HCT116 (cell line): ENCODE data around the gene FOXK1. TPM values are rescaled to one million over a fixed set of nuclear protein-coding genes. Genes with fewer than 3 reads are reported as not detected.

Source experiments
- ATAC-seq: fragments of 200-7000 bp; cut with Tn5 transposase; 2 replicates; pipeline ENCODE4 v1.9.1; 2020; ENCODE audit warnings: mild to moderate bottlenecking, moderate library complexity
- BruUV-seq: library from RNA; stranded (reverse); fragments of 400-500 nt; replicated peaks from 2 replicates; lab custom pipeline; 2021; lab: Mats Ljungman, UMichigan
- CTCF ChIA-PET: fragments of 300-600 bp; sonication (Branson Sonifier 250); formaldehyde crosslinking; loops from one replicate; lab custom pipeline; 2021; ENCODE audit warnings: antibody characterized with exemption; lab: Charles Lee
- POLR2A ChIA-PET: fragments of 300-600, 350-600 bp; sonication (Branson Sonifier 250); formaldehyde crosslinking; loops from one replicate; lab custom pipeline; 2021; ENCODE audit warnings: antibody characterized with exemption; lab: Charles Lee
- RAD21 ChIA-PET, 2 experiments: fragments of 300-600 bp; sonication (Branson Sonifier 250); formaldehyde crosslinking; loops; one replicate each; lab custom pipeline; 2023; ENCODE audit warnings: low total read pairs in 2 of 2; ENCODE audit not compliant: uncharacterized antibody in 2 of 2, unreplicated experiment in 2 of 2, low non-redundant PET in 1 of 2; lab: Charles Lee
- DNase-seq: peaks from one replicate; pipeline ENCODE4 v3.0.0-alpha.2; 2010; ENCODE audit warnings: low read depth, low spot score
- H2AFZ ChIP-seq: fragments of 200-600 bp; shearing (Covaris generic), sonication (generic); 2 replicates; pipeline ENCODE4 v1.6.1; 2017; ENCODE audit warnings: low read depth, mixed run types, mixed read lengths, antibody characterized with exemption, low read length; ENCODE audit not compliant: poor library complexity, severe bottlenecking
- H3K27ac ChIP-seq: 2 replicates; pipeline ENCODE4 v1.5.1; 2012; ENCODE audit warnings: low read depth, low read length
- H3K27me3 ChIP-seq: fragments of 200-600 bp; sonication (generic); 2 replicates; pipeline ENCODE4 v1.6.1; 2016; ENCODE audit warnings: mixed run types, low read length, mixed read lengths; ENCODE audit not compliant: insufficient read depth
- H3K36me3 ChIP-seq, 2 experiments: fragments of 200-500 bp in 1 of 2; fragments of 200-600 bp in 1 of 2; sonication (Bioruptor generic) in 1 of 2; sonication (generic) in 1 of 2; 2 replicates each; pipeline versions ENCODE4 v1.5.1 to v1.6.1; 2014 to 2016; ENCODE audit warnings: low read length in 2 of 2, inconsistent platforms in 1 of 2, mixed read lengths in 1 of 2, mixed run types in 1 of 2; ENCODE audit not compliant: insufficient read depth in 2 of 2, control insufficient read depth in 1 of 2
- H3K4me1 ChIP-seq, 2 experiments: fragments of 200-600 bp in 1 of 2; sonication (generic) in 1 of 2; 2 replicates each; pipeline versions ENCODE4 v1.5.1 to v1.6.1; 2012 to 2017; ENCODE audit warnings: low read length in 2 of 2, inconsistent platforms in 1 of 2, mild to moderate bottlenecking in 1 of 2, mixed read lengths in 1 of 2, mixed run types in 1 of 2, moderate library complexity in 1 of 2; ENCODE audit not compliant: insufficient read depth in 2 of 2, control insufficient read depth in 1 of 2
- H3K4me2 ChIP-seq: fragments of 200-600 bp; sonication (generic); 2 replicates; pipeline ENCODE4 v1.6.1; 2017; ENCODE audit warnings: mixed run types, low read length, mixed read lengths
- H3K4me3 ChIP-seq, 2 experiments: fragments of 200-600 bp in 1 of 2; sonication (generic) in 1 of 2; replicated peaks in 1 of 2; 2 replicates each; pipeline ENCODE4 v1.5.1; 2011 to 2016; ENCODE audit warnings: low read length in 2 of 2, control low read depth in 1 of 2, low read depth in 1 of 2, mild to moderate bottlenecking in 1 of 2, mixed read lengths in 1 of 2, mixed run types in 1 of 2
- H3K79me2 ChIP-seq: fragments of 200-600 bp; sonication (generic); 2 replicates; pipeline ENCODE4 v1.6.1; 2017; ENCODE audit warnings: mild to moderate bottlenecking, mixed run types, low read length, moderate library complexity, mixed read lengths; ENCODE audit not compliant: insufficient read depth
- H3K9ac ChIP-seq: fragments of 200-600 bp; sonication (generic); 2 replicates; pipeline ENCODE4 v1.6.1; 2016; ENCODE audit warnings: low read length, mixed read lengths
- H3K9me2 ChIP-seq: fragments of 200-600 bp; sonication (generic), shearing (Covaris generic); 2 replicates; pipeline ENCODE4 v1.6.1; 2017; ENCODE audit warnings: mixed run types, mild to moderate bottlenecking, moderate library complexity; ENCODE audit not compliant: insufficient read depth
- H3K9me3 ChIP-seq, 2 experiments: fragments of 200-500 bp in 1 of 2; fragments of 200-600 bp in 1 of 2; sonication (Bioruptor generic) in 1 of 2; sonication (generic) in 1 of 2; 2 replicates each; pipeline ENCODE4 v1.6.1; 2014 to 2017; ENCODE audit warnings: low read length in 2 of 2, mixed read lengths in 2 of 2, inconsistent platforms in 1 of 2, low read depth in 1 of 2, mild to moderate bottlenecking in 1 of 2, mixed run types in 1 of 2, moderate library complexity in 1 of 2; ENCODE audit not compliant: control insufficient read depth in 1 of 2, insufficient read depth in 1 of 2
- H4K20me1 ChIP-seq: fragments of 200-600 bp; sonication (generic), shearing (Covaris generic); 2 replicates; pipeline ENCODE4 v1.6.1; 2017; ENCODE audit warnings: mixed run types, mild to moderate bottlenecking, moderate library complexity; ENCODE audit not compliant: insufficient read depth
- CBX3 ChIP-seq: IDR thresholded peaks from 2 replicates; pipeline ENCODE4 v1.6.1; 2012; ENCODE audit warnings: low read depth
- CTCF ChIP-seq, 3 experiments: fragments of 200-600 bp in 1 of 3; sonication (generic) in 1 of 3; IDR thresholded peaks in 2 of 3; conservative IDR thresholded peaks in 1 of 3; 2 replicates each; pipeline ENCODE4 v1.5.1; 2012 to 2017; ENCODE audit warnings: low read depth in 2 of 3, low read length in 2 of 3, antibody characterized with exemption in 1 of 3, borderline replicate concordance in 1 of 3, control low read depth in 1 of 3, mild to moderate bottlenecking in 1 of 3, mixed read lengths in 1 of 3, mixed run types in 1 of 3, moderate library complexity in 1 of 3; ENCODE audit not compliant: insufficient read depth in 1 of 3
- EGR1 ChIP-seq: IDR thresholded peaks from 2 replicates; pipeline ENCODE4 v1.6.1; 2012; ENCODE audit warnings: low read depth
- ELF1 ChIP-seq: IDR thresholded peaks from 2 replicates; pipeline ENCODE4 v1.6.1; 2012; ENCODE audit warnings: low read depth, borderline replicate concordance
- EZH2phosphoT487 ChIP-seq: fragments of 200-600 bp; IDR thresholded peaks from 2 replicates; pipeline ENCODE4 v1.6.1; 2018; ENCODE audit warnings: antibody characterized with exemption, borderline replicate concordance
- FOSL1 ChIP-seq: IDR thresholded peaks from 2 replicates; pipeline ENCODE4 v1.6.1; 2012; ENCODE audit warnings: low read depth
- JUND ChIP-seq: IDR thresholded peaks from 2 replicates; pipeline ENCODE4 v1.6.1; 2012
- MAX ChIP-seq: IDR thresholded peaks from 2 replicates; pipeline ENCODE4 v1.6.1; 2012
- POLR2A ChIP-seq: IDR thresholded peaks from 2 replicates; pipeline ENCODE4 v1.7.0; 2011; ENCODE audit warnings: borderline replicate concordance; ENCODE audit not compliant: insufficient read depth, insufficient read length; ENCODE audit errors: extremely low read depth
- POLR2AphosphoS5 ChIP-seq: IDR thresholded peaks from 2 replicates; pipeline ENCODE4 v1.6.1; 2011; ENCODE audit warnings: mild to moderate bottlenecking, low read depth, low read length, moderate library complexity
- RAD21 ChIP-seq: IDR thresholded peaks from 2 replicates; pipeline ENCODE4 v1.6.1; 2012; ENCODE audit warnings: low read depth, mild to moderate bottlenecking
- SIN3A ChIP-seq: IDR thresholded peaks from 2 replicates; pipeline ENCODE4 v1.6.1; 2012; ENCODE audit warnings: low read depth
- SRF ChIP-seq: IDR thresholded peaks from 2 replicates; pipeline ENCODE4 v1.6.1; 2012; ENCODE audit warnings: low read depth
- TCF7L2 ChIP-seq: IDR thresholded peaks from 2 replicates; pipeline ENCODE4 v1.7.0; 2011; ENCODE audit warnings: borderline replicate concordance, inconsistent platforms; ENCODE audit not compliant: insufficient read depth, insufficient read length; ENCODE audit errors: extremely low read depth
- YY1 ChIP-seq: IDR thresholded peaks from 2 replicates; pipeline ENCODE4 v1.6.1; 2011; ENCODE audit warnings: low read length, low read depth, moderate library complexity, mild to moderate bottlenecking; ENCODE audit not compliant: insufficient replicate concordance; ENCODE audit errors: extremely low read depth
- ZFX ChIP-seq: fragments of 450-650 bp; IDR thresholded peaks from 2 replicates; pipeline ENCODE4 v1.6.1; 2017
- ZNF274 ChIP-seq: fragments of 200-500 bp; sonication (Bioruptor generic); IDR thresholded peaks from 2 replicates; pipeline ENCODE4 v1.6.1; 2014; ENCODE audit warnings: mild to moderate bottlenecking, low read depth, low read length, inconsistent platforms
- intact Hi-C: fragments of 100-400 bp; cut with micrococcal nuclease; formaldehyde crosslinking; loops from 2 replicates; pipeline ENCODE4 v1.10.0; 2022
- total RNA-seq: library from RNA; stranded (reverse); gene quantifications from one replicate; pipeline ENCODE4 v1.2.1, GENCODE V29; 2021; ENCODE audit not compliant: unreplicated experiment
- TF ChIP-seq, protein P1 (sequence below): IDR thresholded peaks from 2 replicates; pipeline ENCODE4 v1.6.1; 2012
- TF ChIP-seq, protein P2 (sequence below): IDR thresholded peaks from 2 replicates; pipeline ENCODE4 v1.6.1; 2011; ENCODE audit warnings: mild to moderate bottlenecking, low read length, moderate library complexity; ENCODE audit not compliant: insufficient replicate concordance; ENCODE audit errors: extremely low read depth

FOXK1 gene
- total RNA-seq, 1 experiment from 2014 or later: 60.5 TPM

DNA sequence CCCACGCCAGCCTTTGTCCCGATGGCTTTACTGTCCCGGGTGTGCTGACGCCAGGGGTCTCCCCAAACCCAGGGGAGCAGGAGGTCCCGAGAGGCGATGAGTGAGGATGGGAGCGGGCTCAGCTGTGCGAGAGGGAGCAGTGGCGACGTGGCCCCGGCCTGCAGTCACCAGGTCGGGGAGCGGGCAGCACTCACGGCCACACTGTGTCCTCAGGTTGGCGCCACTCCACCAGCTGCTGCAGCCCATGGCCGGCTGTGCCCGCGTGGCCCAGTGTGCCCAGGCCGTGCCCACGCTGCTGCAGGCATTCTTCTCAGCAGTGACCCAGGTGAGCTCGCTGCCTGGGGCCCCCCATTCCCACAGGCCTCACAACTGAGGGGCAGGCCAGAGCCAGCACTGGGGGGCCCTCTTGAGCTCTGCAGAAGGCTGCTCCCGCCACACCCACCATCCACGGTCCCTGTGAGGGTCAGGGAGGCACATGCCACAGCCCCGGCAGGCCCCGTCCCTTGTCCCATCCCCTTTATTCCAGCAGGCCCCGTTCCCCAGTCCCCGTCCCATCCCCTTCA, 106.6 kb downstream of the FOXK1 start:
- Histone ChIP-seq H3K4me1 (peaks cover 0 to 4% of the 10 kb centered on the region in 2 experiments; a peak in 2 of 4 replicates), H2AFZ (no peak overlapping the region), H4K20me1 (no peaks in the 10 kb centered on the region), H3K9me3 (no peaks in the 10 kb centered on the region), H3K9me2 (no peaks in the 10 kb centered on the region), H3K4me3 (no peak overlapping the region), H3K79me2 (no peaks in the 10 kb centered on the region), H3K9ac (no peak overlapping the region), H3K36me3 (no peaks in the 10 kb centered on the region)
- ATAC-seq: no peak
- no peak for DNase-seq
- POLR2A ChIA-PET: no interaction called here
- intact Hi-C loops: no loop called here
- RAD21 ChIA-PET: no interaction called here
- CTCF ChIA-PET: no interaction called here
- TF ChIP-seq POLR2AphosphoS5 (no peak), MAX (no peak), YY1 (no peak), POLR2A (no peak), JUND (no peak), EZH2phosphoT487 (no peak), SIN3A (no peak), TCF7L2 (no peak), RAD21 (no peak), CTCF (IDR thresholded peaks at IDR 0.05 in 2 of 3, conservative IDR thresholded peaks at IDR 0.05 in 1 of 3; ENCODE audit: borderline replicate concordance in 1 of 3, insufficient read depth in 1 of 3, low read depth in 2 of 3, low read length in 2 of 3) (no peak), SRF (no peak), CBX3 (no peak), ZNF274 (no peak), EGR1 (no peak), ELF1 (no peak), FOSL1 (no peak), ZFX (no peak)
- TF ChIP-seq, protein P1, sequence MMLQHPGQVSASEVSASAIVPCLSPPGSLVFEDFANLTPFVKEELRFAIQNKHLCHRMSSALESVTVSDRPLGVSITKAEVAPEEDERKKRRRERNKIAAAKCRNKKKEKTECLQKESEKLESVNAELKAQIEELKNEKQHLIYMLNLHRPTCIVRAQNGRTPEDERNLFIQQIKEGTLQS: no peak
- TF ChIP-seq, protein P2, sequence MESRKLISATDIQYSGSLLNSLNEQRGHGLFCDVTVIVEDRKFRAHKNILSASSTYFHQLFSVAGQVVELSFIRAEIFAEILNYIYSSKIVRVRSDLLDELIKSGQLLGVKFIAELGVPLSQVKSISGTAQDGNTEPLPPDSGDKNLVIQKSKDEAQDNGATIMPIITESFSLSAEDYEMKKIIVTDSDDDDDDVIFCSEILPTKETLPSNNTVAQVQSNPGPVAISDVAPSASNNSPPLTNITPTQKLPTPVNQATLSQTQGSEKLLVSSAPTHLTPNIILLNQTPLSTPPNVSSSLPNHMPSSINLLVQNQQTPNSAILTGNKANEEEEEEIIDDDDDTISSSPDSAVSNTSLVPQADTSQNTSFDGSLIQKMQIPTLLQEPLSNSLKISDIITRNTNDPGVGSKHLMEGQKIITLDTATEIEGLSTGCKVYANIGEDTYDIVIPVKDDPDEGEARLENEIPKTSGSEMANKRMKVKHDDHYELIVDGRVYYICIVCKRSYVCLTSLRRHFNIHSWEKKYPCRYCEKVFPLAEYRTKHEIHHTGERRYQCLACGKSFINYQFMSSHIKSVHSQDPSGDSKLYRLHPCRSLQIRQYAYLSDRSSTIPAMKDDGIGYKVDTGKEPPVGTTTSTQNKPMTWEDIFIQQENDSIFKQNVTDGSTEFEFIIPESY: no peak
- TF ChIP-seq, all 23 proteins: peak for 0
- no peak overlapping the region for H3K4me2 ChIP-seq
- no TSS peak for BruUV-seq
- no peaks in the 10 kb centered on the region for H3K27me3 ChIP-seq
- H3K27ac ChIP-seq: no peak overlapping the region
